PFSK-1 (cell line): ENCODE data around the gene RILP.

ENCODE experiments used
- POLR2AphosphoS5 ChIP-seq: IDR thresholded peaks from 2 replicates; pipeline ENCODE4 v1.6.1; 2012; ENCODE audit warnings: low read depth, mild to moderate bottlenecking, control low read depth, low read length, moderate library complexity
- REST ChIP-seq, 2 experiments: IDR thresholded peaks; 2 replicates each; pipeline versions ENCODE4 v1.6.1 to v1.8.0; 2011 to 2012; ENCODE audit warnings: low read depth in 2 of 2, low read length in 2 of 2, control low read depth in 1 of 2, inconsistent platforms in 1 of 2, mild to moderate bottlenecking in 1 of 2, moderate library complexity in 1 of 2; ENCODE audit not compliant: insufficient read depth in 1 of 2
- SIN3A ChIP-seq: IDR thresholded peaks from 2 replicates; pipeline ENCODE4 v1.6.1; 2012; ENCODE audit warnings: mild to moderate bottlenecking, low read length, moderate library complexity, borderline replicate concordance; ENCODE audit not compliant: insufficient read depth
- TAF1 ChIP-seq: IDR thresholded peaks from 2 replicates; pipeline ENCODE4 v1.6.1; 2012; ENCODE audit warnings: low read length, control low read depth, borderline replicate concordance; ENCODE audit not compliant: insufficient read depth

DNA sequence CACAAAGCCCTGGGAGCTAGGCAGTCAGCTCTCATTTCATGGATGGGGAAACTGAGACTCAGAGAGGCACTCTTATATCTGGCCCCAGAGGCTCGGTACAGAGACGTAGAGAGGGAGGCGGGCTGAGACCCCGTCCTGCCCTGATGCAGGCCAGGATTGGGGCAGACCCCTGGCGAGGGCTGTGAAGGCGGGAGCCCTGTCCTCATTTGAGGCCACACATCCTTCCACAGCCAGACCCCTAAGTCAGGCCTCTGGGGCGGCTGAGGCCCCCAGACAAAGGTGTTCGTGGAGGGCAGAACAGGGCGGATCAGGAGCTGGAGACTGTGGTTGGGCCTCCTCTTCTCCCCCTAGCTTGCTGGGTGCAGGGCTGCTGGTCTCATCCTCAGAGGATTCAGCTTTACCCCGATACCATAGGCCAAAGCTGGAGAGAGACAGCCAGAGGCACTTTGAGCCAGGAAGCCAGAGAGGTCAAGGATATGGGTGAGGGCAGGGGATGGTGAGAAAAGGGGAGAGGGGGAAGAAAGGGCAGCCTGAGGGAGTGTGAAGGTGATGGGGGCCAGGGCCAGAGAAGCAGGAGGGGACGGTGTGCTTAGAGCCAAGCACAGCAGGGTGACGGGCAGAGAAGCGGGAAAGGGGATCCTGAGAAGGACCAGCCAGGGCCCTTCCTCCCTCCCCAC, 3.3 kb downstream of the RILP start:
- TF ChIP-seq TAF1 (no peak), POLR2AphosphoS5 (no peak), REST (IDR thresholded peaks at IDR 0.05; ENCODE audit: insufficient read depth in 1 of 2, low read depth in 2 of 2, low read length in 2 of 2) (no peak), SIN3A (no peak)
